Astrocyte (in vitro differentiated cells and primary cell): ENCODE results near the gene SEMA3F. TPM values are rescaled to one million over a fixed set of nuclear protein-coding genes. Genes with fewer than 3 reads are reported as not detected.

Experiments
- DNase-seq: peaks from one replicate; pipeline ENCODE4 v3.0.0-alpha.2; 2010; ENCODE audit warnings: low read depth
- FAIRE-seq: peaks from 2 replicates; lab custom pipeline; 2011; peaks lifted over from hg19 to GRCh38; lab: Jason Lieb, UNC
- H2AFZ ChIP-seq: 2 replicates; pipeline ENCODE4 v1.6.0; 2012; ENCODE audit warnings: low read depth, low read length, inconsistent platforms
- H3K27ac ChIP-seq: 2 replicates; pipeline ENCODE4 v1.5.1; 2011; ENCODE audit warnings: low read depth, low read length, inconsistent platforms
- H3K27me3 ChIP-seq: 2 replicates; pipeline ENCODE4 v1.6.0; 2011; ENCODE audit warnings: low read length, inconsistent platforms; ENCODE audit not compliant: insufficient read depth
- H3K36me3 ChIP-seq: 2 replicates; pipeline ENCODE4 v1.5.1; 2011; ENCODE audit warnings: low read length, inconsistent platforms; ENCODE audit not compliant: insufficient read depth
- H3K4me1 ChIP-seq: 2 replicates; pipeline ENCODE4 v1.5.1; 2011; ENCODE audit warnings: low read length, inconsistent platforms; ENCODE audit not compliant: insufficient read depth
- H3K4me2 ChIP-seq: 2 replicates; pipeline ENCODE4 v1.6.0; 2012; ENCODE audit warnings: low read length, inconsistent platforms
- H3K4me3 ChIP-seq: 2 replicates; pipeline ENCODE4 v1.5.1; 2011; ENCODE audit warnings: low read depth, mild to moderate bottlenecking, low read length, inconsistent platforms; ENCODE audit not compliant: insufficient read depth
- H3K79me2 ChIP-seq: 2 replicates; pipeline ENCODE4 v1.6.0; 2012; ENCODE audit warnings: mild to moderate bottlenecking, low read length, inconsistent platforms; ENCODE audit not compliant: insufficient read depth
- H3K9ac ChIP-seq: 2 replicates; pipeline ENCODE4 v1.6.0; 2012; ENCODE audit warnings: mild to moderate bottlenecking, low read length, inconsistent platforms
- H3K9me3 ChIP-seq: 2 replicates; pipeline ENCODE4 v1.5.1; 2012; ENCODE audit warnings: low read depth, mild to moderate bottlenecking, low read length, inconsistent platforms; ENCODE audit not compliant: insufficient read depth
- H4K20me1 ChIP-seq: 2 replicates; pipeline ENCODE4 v1.6.0; 2012; ENCODE audit warnings: low read length, inconsistent platforms; ENCODE audit not compliant: insufficient read depth
- H3K27ac Mint-ChIP-seq: one replicate; pipeline ENCODE4 v1.8.0; 2021; ENCODE audit warnings: mild to moderate bottlenecking, mixed read lengths; ENCODE audit not compliant: unreplicated experiment
- H3K27me3 Mint-ChIP-seq: one replicate; pipeline ENCODE4 v1.8.0; 2021; ENCODE audit warnings: low read depth, mixed read lengths; ENCODE audit not compliant: unreplicated experiment
- H3K36me3 Mint-ChIP-seq: one replicate; pipeline ENCODE4 v1.8.0; 2021; ENCODE audit warnings: low read depth, mixed read lengths; ENCODE audit not compliant: unreplicated experiment
- H3K4me1 Mint-ChIP-seq: one replicate; pipeline ENCODE4 v1.8.0; 2021; ENCODE audit warnings: low read depth, mixed read lengths; ENCODE audit not compliant: unreplicated experiment
- H3K4me3 Mint-ChIP-seq: one replicate; pipeline ENCODE4 v1.8.0; 2021; ENCODE audit warnings: mild to moderate bottlenecking, moderate library complexity, mixed read lengths; ENCODE audit not compliant: unreplicated experiment
- H3K9me3 Mint-ChIP-seq: one replicate; pipeline ENCODE4 v1.8.0; 2021; ENCODE audit warnings: mild to moderate bottlenecking, mixed read lengths; ENCODE audit not compliant: unreplicated experiment
- EZH2 ChIP-seq: IDR thresholded peaks from 2 replicates; pipeline ENCODE4 v1.6.1; 2012; ENCODE audit warnings: mild to moderate bottlenecking, low read length, inconsistent platforms; ENCODE audit not compliant: insufficient read depth
- total RNA-seq: library from RNA; stranded (reverse); gene quantifications from 2 replicates; pipeline ENCODE4 v1.2.1, GENCODE V29; 2021
- TF ChIP-seq, protein P1 (sequence below): IDR thresholded peaks from 2 replicates; pipeline ENCODE4 v1.5.1; 2011; ENCODE audit warnings: low read depth, mild to moderate bottlenecking, inconsistent platforms, low read length, moderate library complexity; ENCODE audit not compliant: insufficient read depth

SEMA3F gene
- total RNA-seq, 1 donor from 2014 or later = 6.6 TPM

DNA sequence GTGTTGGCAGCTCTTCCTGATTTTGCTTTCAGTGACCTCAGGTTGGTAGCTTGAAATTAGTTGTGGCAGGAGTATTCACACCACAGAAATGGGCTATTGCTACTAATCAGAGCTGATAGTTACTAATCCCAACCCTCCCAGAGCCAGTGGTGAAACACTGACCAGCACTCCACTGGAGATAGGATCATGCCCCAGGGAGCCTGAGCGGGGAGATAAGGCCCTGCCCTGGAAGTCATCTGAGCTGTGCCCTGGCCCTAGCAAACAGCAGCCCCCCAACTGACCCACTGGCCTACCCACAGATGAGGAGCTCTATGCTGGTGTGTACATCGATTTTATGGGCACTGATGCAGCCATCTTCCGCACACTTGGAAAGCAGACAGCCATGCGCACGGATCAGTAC, 26.9 kb downstream of the SEMA3F start:
- Histone ChIP-seq H4K20me1 (no peaks in the 10 kb centered on the region), H3K4me2 (no peak overlapping the region), H3K36me3 (no peaks in the 10 kb centered on the region), H3K79me2 (no peaks in the 10 kb centered on the region), H3K4me3 (no peak overlapping the region), H3K9me3 (no peaks in the 10 kb centered on the region), H2AFZ (no peak overlapping the region), H3K27ac (no peak overlapping the region), H3K4me1 (no peaks in the 10 kb centered on the region), H3K27me3 (no peaks in the 10 kb centered on the region), H3K9ac (no peak overlapping the region)
- FAIRE-seq (no peak), DNase-seq (no peak)
- H3K36me3 Mint-ChIP-seq = peaks cover 5% of the 10 kb centered on the region
- TF ChIP-seq, protein P1, sequence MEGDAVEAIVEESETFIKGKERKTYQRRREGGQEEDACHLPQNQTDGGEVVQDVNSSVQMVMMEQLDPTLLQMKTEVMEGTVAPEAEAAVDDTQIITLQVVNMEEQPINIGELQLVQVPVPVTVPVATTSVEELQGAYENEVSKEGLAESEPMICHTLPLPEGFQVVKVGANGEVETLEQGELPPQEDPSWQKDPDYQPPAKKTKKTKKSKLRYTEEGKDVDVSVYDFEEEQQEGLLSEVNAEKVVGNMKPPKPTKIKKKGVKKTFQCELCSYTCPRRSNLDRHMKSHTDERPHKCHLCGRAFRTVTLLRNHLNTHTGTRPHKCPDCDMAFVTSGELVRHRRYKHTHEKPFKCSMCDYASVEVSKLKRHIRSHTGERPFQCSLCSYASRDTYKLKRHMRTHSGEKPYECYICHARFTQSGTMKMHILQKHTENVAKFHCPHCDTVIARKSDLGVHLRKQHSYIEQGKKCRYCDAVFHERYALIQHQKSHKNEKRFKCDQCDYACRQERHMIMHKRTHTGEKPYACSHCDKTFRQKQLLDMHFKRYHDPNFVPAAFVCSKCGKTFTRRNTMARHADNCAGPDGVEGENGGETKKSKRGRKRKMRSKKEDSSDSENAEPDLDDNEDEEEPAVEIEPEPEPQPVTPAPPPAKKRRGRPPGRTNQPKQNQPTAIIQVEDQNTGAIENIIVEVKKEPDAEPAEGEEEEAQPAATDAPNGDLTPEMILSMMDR = no peak
- no peak overlapping the region for H3K4me3 Mint-ChIP-seq
- H3K9me3 Mint-ChIP-seq = no peaks in the 10 kb centered on the region
- H3K4me1 Mint-ChIP-seq = peaks cover 3% of the 10 kb centered on the region
- H3K27ac Mint-ChIP-seq = no peak overlapping the region
- peaks cover 23% of the 10 kb centered on the region for H3K27me3 Mint-ChIP-seq

DNA sequence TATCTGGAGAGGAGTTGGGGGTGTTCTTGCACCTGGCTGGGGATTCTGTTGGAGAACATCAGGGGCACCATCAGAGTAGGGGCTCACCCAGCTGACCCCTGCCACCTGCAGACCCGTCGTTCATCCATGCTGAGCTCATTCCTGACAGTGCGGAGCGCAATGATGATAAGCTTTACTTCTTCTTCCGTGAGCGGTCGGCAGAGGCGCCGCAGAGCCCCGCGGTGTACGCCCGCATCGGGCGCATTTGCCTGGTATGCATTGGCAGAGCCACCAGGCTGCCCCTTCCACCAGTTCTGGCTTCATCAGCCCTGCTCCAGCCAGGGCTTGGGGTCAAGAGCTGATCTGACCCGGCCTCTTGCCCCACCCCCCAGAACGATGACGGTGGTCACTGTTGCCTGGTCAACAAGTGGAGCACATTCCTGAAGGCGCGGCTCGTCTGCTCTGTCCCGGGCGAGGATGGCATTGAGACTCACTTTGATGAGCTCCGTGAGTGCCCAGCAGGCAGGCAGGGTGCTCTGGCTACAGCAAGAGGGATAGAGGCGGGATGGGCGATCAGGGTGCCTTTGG, 27.5 kb downstream of the SEMA3F start:
- H4K20me1 ChIP-seq = no peaks in the 10 kb centered on the region
- H3K27ac Mint-ChIP-seq = no peak overlapping the region
- H3K4me1 ChIP-seq = no peaks in the 10 kb centered on the region
- no peaks in the 10 kb centered on the region for H3K9me3 ChIP-seq
- no peaks in the 10 kb centered on the region for H3K27me3 ChIP-seq
- H3K36me3 Mint-ChIP-seq = peaks cover 5% of the 10 kb centered on the region
- peaks cover 3% of the 10 kb centered on the region for H3K4me1 Mint-ChIP-seq
- H3K79me2 ChIP-seq = no peaks in the 10 kb centered on the region
- no peak overlapping the region for H2AFZ ChIP-seq
- H3K9me3 Mint-ChIP-seq = no peaks in the 10 kb centered on the region
- H3K27me3 Mint-ChIP-seq = peaks cover 18% of the 10 kb centered on the region
- no peak overlapping the region for H3K27ac ChIP-seq
- H3K9ac ChIP-seq = no peak overlapping the region
- H3K36me3 ChIP-seq = no peaks in the 10 kb centered on the region
- DNase-seq (no peak), FAIRE-seq (no peak)
- TF ChIP-seq, protein P1 = no peak
- no peak for TF ChIP-seq EZH2
- H3K4me2 ChIP-seq = no peak overlapping the region
- H3K4me3 ChIP-seq = no peak overlapping the region
- H3K4me3 Mint-ChIP-seq = no peak overlapping the region

- peaks cover 3% of the 10 kb centered on the region for H3K4me1 Mint-ChIP-seq
- Histone ChIP-seq H3K4me2 (no peak overlapping the region), H3K27me3 (no peaks in the 10 kb centered on the region), H4K20me1 (no peaks in the 10 kb centered on the region), H3K9ac (no peak overlapping the region), H3K4me1 (no peaks in the 10 kb centered on the region), H3K36me3 (no peaks in the 10 kb centered on the region), H3K9me3 (no peaks in the 10 kb centered on the region), H3K4me3 (no peak overlapping the region), H3K79me2 (no peaks in the 10 kb centered on the region), H2AFZ (no peak overlapping the region), H3K27ac (no peak overlapping the region)
- H3K27ac Mint-ChIP-seq = no peak overlapping the region
- H3K4me3 Mint-ChIP-seq = peak overlapping the region; percentile 40
- peaks cover 18% of the 10 kb centered on the region for H3K27me3 Mint-ChIP-seq
- peaks cover 5% of the 10 kb centered on the region for H3K36me3 Mint-ChIP-seq
- TF ChIP-seq, protein P1 = no peak
- TF ChIP-seq EZH2 = no peak
- DNase-seq (no peak), FAIRE-seq (no peak)
- H3K9me3 Mint-ChIP-seq = no peaks in the 10 kb centered on the region
These were observed 28.6 kb downstream of the SEMA3F start for GRCh38 chr3:50183755-50184154.
